Naive thymus-derived CD4-positive, alpha-beta T cell (primary cell): ENCODE data around the gene ANXA2. TPM values are rescaled to one million over a fixed set of nuclear protein-coding genes. Genes with fewer than 3 reads are reported as not detected.
"Not testable (repeated sequence)": the region's sequence is repeated elsewhere in the genome, so short reads cannot be mapped to it uniquely, and the experiment has no call there.

Source experiments
- ATAC-seq: fragments of 150-1000 bp; cut with Tn5 transposase; 2 replicates; pipeline ENCODE4 v1.10.0; 2021; ENCODE audit warnings: mild to moderate bottlenecking, moderate library complexity
- CTCF ChIA-PET: fragments of 350-600 bp; sonication (Branson Sonifier 250); formaldehyde crosslinking; loops from one replicate; lab custom pipeline; 2021; ENCODE audit warnings: antibody characterized with exemption; lab: Charles Lee
- POLR2A ChIA-PET: fragments of 350-600 bp; sonication (Branson Sonifier 250); formaldehyde crosslinking; loops from one replicate; lab custom pipeline; 2021; ENCODE audit warnings: antibody characterized with exemption, inconsistent platforms; lab: Charles Lee
- DNase-seq, 9 donors: peaks; one replicate each; pipeline versions ENCODE4 v3.0.0 to v3.0.0-alpha.2; 2020 to 2022; ENCODE audit warnings: mixed read lengths in 1 of 9
- H3K27ac ChIP-seq: one replicate; pipeline ENCODE4 v1.7.0; 2013; ENCODE audit warnings: mild to moderate bottlenecking, low read depth, low read length, moderate library complexity
- H3K27me3 ChIP-seq, 2 donors: one replicate each; pipeline ENCODE4 v1.7.0; 2013; ENCODE audit warnings: low read length in 2 of 2, mild to moderate bottlenecking in 2 of 2, moderate library complexity in 2 of 2; ENCODE audit not compliant: control insufficient read depth in 2 of 2, insufficient read depth in 2 of 2
- H3K36me3 ChIP-seq, 3 experiments: 1 replicate in 2 of 3; 2 replicates in 1 of 3; pipeline ENCODE4 v1.7.0; 2013; ENCODE audit warnings: low read length in 3 of 3, mild to moderate bottlenecking in 3 of 3, moderate library complexity in 1 of 3; ENCODE audit not compliant: insufficient read depth in 3 of 3, control insufficient read depth in 2 of 3
- H3K4me1 ChIP-seq, 2 donors: one replicate each; pipeline ENCODE4 v1.7.0; 2013; ENCODE audit warnings: low read length in 2 of 2, mild to moderate bottlenecking in 2 of 2, moderate library complexity in 1 of 2; ENCODE audit not compliant: control insufficient read depth in 2 of 2, insufficient read depth in 2 of 2
- H3K4me3 ChIP-seq: 2 replicates; pipeline ENCODE4 v1.7.0; 2013; ENCODE audit warnings: mild to moderate bottlenecking, low read length
- H3K9me3 ChIP-seq, 3 experiments: 1 replicate in 2 of 3; 2 replicates in 1 of 3; pipeline ENCODE4 v1.7.0; 2013; ENCODE audit warnings: low read length in 3 of 3; ENCODE audit not compliant: control insufficient read depth in 2 of 3
- H3K27ac Mint-ChIP-seq, 9 donors: one replicate each; pipeline ENCODE4 v1.8.0; 2020 to 2022; ENCODE audit warnings: mixed read lengths in 9 of 9, mild to moderate bottlenecking in 8 of 9, moderate library complexity in 5 of 9, inconsistent platforms in 2 of 9
- H3K27me3 Mint-ChIP-seq, 5 donors: one replicate each; pipeline ENCODE4 v1.8.0; 2021 to 2022; ENCODE audit warnings: mixed read lengths in 5 of 5, mild to moderate bottlenecking in 1 of 5
- H3K36me3 Mint-ChIP-seq, 5 donors: one replicate each; pipeline ENCODE4 v1.8.0; 2020 to 2022; ENCODE audit warnings: mixed read lengths in 5 of 5, mild to moderate bottlenecking in 3 of 5, inconsistent platforms in 1 of 5
- H3K4me1 Mint-ChIP-seq, 7 donors: one replicate each; pipeline ENCODE4 v1.8.0; 2020 to 2022; ENCODE audit warnings: mixed read lengths in 7 of 7, mild to moderate bottlenecking in 3 of 7, inconsistent platforms in 1 of 7
- H3K4me3 Mint-ChIP-seq, 10 donors: one replicate each; pipeline ENCODE4 v1.8.0; 2020 to 2022; ENCODE audit warnings: mild to moderate bottlenecking in 10 of 10, mixed read lengths in 10 of 10, moderate library complexity in 6 of 10, inconsistent platforms in 2 of 10
- H3K9me3 Mint-ChIP-seq, 11 donors: one replicate each; pipeline ENCODE4 v1.8.0; 2020 to 2022; ENCODE audit warnings: mixed read lengths in 11 of 11, mild to moderate bottlenecking in 4 of 11, inconsistent platforms in 1 of 11, moderate library complexity in 1 of 11
- intact Hi-C, 2 donors: fragments of 100-400 bp; cut with micrococcal nuclease; formaldehyde crosslinking; loops; one replicate each; pipeline ENCODE4 v1.15.1; 2023
- polyA plus RNA-seq, 2 donors: library from polyadenylated mRNA; unstranded; fragments of 300-500 nt; fragmentation: Illumina TruSeq; gene quantifications; one replicate each; pipeline ENCODE4 v1.2.3, GENCODE V29; 2021
- total RNA-seq, 6 experiments: library from RNA in 5 of 6; stranded (reverse) in 5 of 6; gene quantifications; 1 replicate in 5 of 6; 2 replicates in 1 of 6; pipeline ENCODE4 v1.2.3 and lab custom pipeline; 2021 to 2026

The ANXA2 gene
- total and polyA plus RNA-seq, 7 experiments from 2014 or later: 25.5 to 377 (median 36.6) TPM

- CTCF ChIA-PET: interaction anchor here (0.5 to 0.6 kb wide), 2 partner anchors 164 to 171 kb away, joined by 3 read pairs; no protein-coding TSS in a partner anchor
Measured at GRCh38 chr15:60343221-60343970, 54.4 kb downstream of the ANXA2 start.

GRCh38 chr15:60340207-60340921 lies 57.4 kb downstream of the ANXA2 start:
- Mint-ChIP-seq H3K4me3 (no peak overlapping the region), H3K9me3 (no peaks in the 10 kb centered on the region), H3K27me3 (peaks cover 0 to 13% (median 7%) of the 10 kb centered on the region in 5 donors), H3K36me3 (peaks cover 0 to 6% (median 0%) of the 10 kb centered on the region in 5 donors), H3K4me1 (peaks cover 0 to 6% (median 0%) of the 10 kb centered on the region in 7 donors), H3K27ac (no peak overlapping the region)
- Histone ChIP-seq H3K4me3 (no peak overlapping the region), H3K36me3 (no peaks in the 10 kb centered on the region), H3K4me1 (no peaks in the 10 kb centered on the region), H3K27me3 (no peaks in the 10 kb centered on the region), H3K9me3 (no peaks in the 10 kb centered on the region), H3K27ac (no peak overlapping the region)
- POLR2A ChIA-PET: interaction anchor here (0.7 kb wide), 1 partner anchor 633 kb away, joined by 3 read pairs; no protein-coding TSS in a partner anchor
- CTCF ChIA-PET: interaction anchor here (1.1 kb wide), 1 partner anchor 10 kb away, joined by 3 read pairs; no protein-coding TSS in a partner anchor
- DNase-seq: no peak
- intact Hi-C loops: no loop called here
- no peak for ATAC-seq

More at GRCh38 chr15:60343221-60343970, 54.4 kb downstream of the ANXA2 start:
- Histone ChIP-seq H3K27me3 (no peaks in the 10 kb centered on the region), H3K36me3 (peaks cover 0 to 4% (median 0%) of the 10 kb centered on the region in 3 experiments), H3K4me1 (no peaks in the 10 kb centered on the region), H3K27ac (no peak overlapping the region), H3K4me3 (no peak overlapping the region), H3K9me3 (no peaks in the 10 kb centered on the region)
- Mint-ChIP-seq H3K4me3 (no peak overlapping the region), H3K27ac (no peak overlapping the region), H3K4me1 (peaks cover 0 to 6% (median 0%) of the 10 kb centered on the region in 7 donors), H3K36me3 (peaks cover 0 to 21% (median 13%) of the 10 kb centered on the region in 5 donors), H3K9me3 (no peaks in the 10 kb centered on the region), H3K27me3 (peaks cover 0 to 13% (median 6%) of the 10 kb centered on the region in 5 donors)
- ATAC-seq (no peak), DNase-seq (no peak)
- POLR2A ChIA-PET: no interaction called here
- intact Hi-C loops: no loop called here

GRCh38 chr15:60339236-60339635 lies 58.5 kb downstream of the ANXA2 start:
- DNase-seq (no peak), ATAC-seq (no peak)
- H3K36me3 ChIP-seq: no peaks in the 10 kb centered on the region
- ChIA-PET POLR2A (interaction anchor here (0.7 kb wide), 1 partner anchor 632 kb away, joined by 3 read pairs; no protein-coding TSS in a partner anchor), CTCF (no interaction called here)
- no peaks in the 10 kb centered on the region for H3K4me1 ChIP-seq
- Mint-ChIP-seq H3K27ac (no peak overlapping the region), H3K36me3 (peaks cover 0 to 6% (median 0%) of the 10 kb centered on the region in 5 donors), H3K4me1 (peaks cover 0 to 6% (median 0%) of the 10 kb centered on the region in 7 donors), H3K27me3 (peaks cover 0 to 17% (median 13%) of the 10 kb centered on the region in 5 donors), H3K9me3 (no peaks in the 10 kb centered on the region), H3K4me3 (no peak overlapping the region)
- no peaks in the 10 kb centered on the region for H3K27me3 ChIP-seq
- intact Hi-C loops: no loop called here
- no peak overlapping the region for H3K4me3 ChIP-seq
- no peak overlapping the region for H3K27ac ChIP-seq
- no peaks in the 10 kb centered on the region for H3K9me3 ChIP-seq

GRCh38 chr15:60338810-60339209 lies 59.0 kb downstream of the ANXA2 start:
- intact Hi-C loops: no loop called here
- peaks cover 0 to 6% (median 0%) of the 10 kb centered on the region in 7 donors for H3K4me1 Mint-ChIP-seq
- DNase-seq (no peak), ATAC-seq (no peak)
- H3K36me3 ChIP-seq: no peaks in the 10 kb centered on the region
- no peaks in the 10 kb centered on the region for H3K9me3 ChIP-seq
- no peak overlapping the region for H3K4me3 ChIP-seq
- peaks cover 0 to 2% (median 0%) of the 10 kb centered on the region in 11 donors for H3K9me3 Mint-ChIP-seq
- ChIA-PET POLR2A (no interaction called here), CTCF (no interaction called here)
- no peak overlapping the region for H3K27ac ChIP-seq
- peaks cover 0 to 21% (median 13%) of the 10 kb centered on the region in 5 donors for H3K27me3 Mint-ChIP-seq
- H3K4me1 ChIP-seq: no peaks in the 10 kb centered on the region
- H3K27ac Mint-ChIP-seq: no peak overlapping the region
- peaks cover 0 to 6% (median 0%) of the 10 kb centered on the region in 5 donors for H3K36me3 Mint-ChIP-seq
- no peak overlapping the region for H3K4me3 Mint-ChIP-seq
- no peaks in the 10 kb centered on the region for H3K27me3 ChIP-seq

GRCh38 chr15:60337076-60337475 lies 60.7 kb downstream of the ANXA2 start:
- Mint-ChIP-seq H3K4me3 (no peak overlapping the region), H3K36me3 (no peaks in the 10 kb centered on the region), H3K27me3 (peaks cover 10 to 39% (median 26%) of the 10 kb centered on the region in 5 donors), H3K27ac (no peak overlapping the region), H3K9me3 (peaks cover 0 to 2% (median 0%) of the 10 kb centered on the region in 11 donors), H3K4me1 (no peaks in the 10 kb centered on the region)
- POLR2A ChIA-PET: no interaction called here
- no peak overlapping the region for H3K27ac ChIP-seq
- no peaks in the 10 kb centered on the region for H3K36me3 ChIP-seq
- no peak overlapping the region for H3K4me3 ChIP-seq
- intact Hi-C loops: no loop called here
- DNase-seq (no peak), ATAC-seq (no peak)
- no peaks in the 10 kb centered on the region for H3K9me3 ChIP-seq
- no peaks in the 10 kb centered on the region for H3K4me1 ChIP-seq
- CTCF ChIA-PET: no interaction called here
- H3K27me3 ChIP-seq: no peaks in the 10 kb centered on the region

- H3K4me1 Mint-ChIP-seq, H3K4me3 ChIP-seq, H3K27ac Mint-ChIP-seq, H3K9me3 ChIP-seq, H3K9me3 Mint-ChIP-seq, intact Hi-C loops, H3K27ac ChIP-seq, ATAC-seq, H3K4me3 Mint-ChIP-seq, CTCF ChIA-PET, H3K4me1 ChIP-seq, H3K27me3 ChIP-seq, H3K36me3 Mint-ChIP-seq, POLR2A ChIA-PET, H3K36me3 ChIP-seq, DNase-seq: not testable (repeated sequence)
- H3K27me3 Mint-ChIP-seq: peaks cover 10 to 53% (median 25%) of the 10 kb centered on the region in 5 donors
Measured at GRCh38 chr15:60335296-60335695, 62.5 kb downstream of the ANXA2 start.
